ENCODE results near the gene GRAMD4.
A peak's percentile ranks its signal among the peaks of the same experiment; 100 is the strongest.

GRAMD4 gene

GRCh38 chr22:46625843-46626349 is 5.7 kb downstream of the GRAMD4 start:
- no peaks in the 10 kb centered on the region for H3K27me3 Mint-ChIP-seq (ENCODE audit: low read depth)
- H3K27ac Mint-ChIP-seq, result no peak overlapping the region
- no peaks in the 10 kb centered on the region for H3K9me3 Mint-ChIP-seq
- H3K36me3 Mint-ChIP-seq (ENCODE audit: low read depth), result no peaks in the 10 kb centered on the region
- H3K4me1 Mint-ChIP-seq, result no peaks in the 10 kb centered on the region
- H3K4me3 Mint-ChIP-seq, result no peak overlapping the region
- no peak for TF ChIP-seq CTCF (IDR thresholded peaks at IDR 0.05; ENCODE audit: unreplicated experiment in 3 of 3)

GRCh38 chr22:46626356-46626755 is 6.2 kb downstream of the GRAMD4 start:
- Mint-ChIP-seq H3K27me3 (ENCODE audit: low read depth) (no peaks in the 10 kb centered on the region), H3K4me3 (no peak overlapping the region), H3K4me1 (no peaks in the 10 kb centered on the region), H3K27ac (no peak overlapping the region), H3K36me3 (ENCODE audit: low read depth) (no peaks in the 10 kb centered on the region), H3K9me3 (no peaks in the 10 kb centered on the region)
- TF ChIP-seq CTCF (IDR thresholded peaks at IDR 0.05; ENCODE audit: unreplicated experiment in 3 of 3), result no peak

GRCh38 chr22:46626911-46627805 is 7.0 kb downstream of the GRAMD4 start:
- Mint-ChIP-seq H3K27ac (peak overlapping the region in 2 of 3 experiments; percentile 74 to 79), H3K36me3 (ENCODE audit: low read depth) (no peaks in the 10 kb centered on the region), H3K27me3 (ENCODE audit: low read depth) (no peaks in the 10 kb centered on the region), H3K4me3 (no peak overlapping the region), H3K9me3 (no peaks in the 10 kb centered on the region), H3K4me1 (no peaks in the 10 kb centered on the region)
- TF ChIP-seq CTCF (IDR thresholded peaks at IDR 0.05; ENCODE audit: unreplicated experiment in 3 of 3), result no peak

GRCh38 chr22:46627806-46628482 is 7.8 kb downstream of the GRAMD4 start:
- H3K4me3 Mint-ChIP-seq, result no peak overlapping the region
- H3K27ac Mint-ChIP-seq, result peak overlapping the region in 2 of 3 experiments; percentile 21 to 74
- no peaks in the 10 kb centered on the region for H3K9me3 Mint-ChIP-seq
- H3K27me3 Mint-ChIP-seq (ENCODE audit: low read depth), result no peaks in the 10 kb centered on the region
- H3K36me3 Mint-ChIP-seq (ENCODE audit: low read depth), result no peaks in the 10 kb centered on the region
- no peak for TF ChIP-seq CTCF (IDR thresholded peaks at IDR 0.05; ENCODE audit: unreplicated experiment in 3 of 3)
- H3K4me1 Mint-ChIP-seq, result no peaks in the 10 kb centered on the region

- no peaks in the 10 kb centered on the region for H3K36me3 Mint-ChIP-seq (ENCODE audit: low read depth)
- H3K9me3 Mint-ChIP-seq, result no peaks in the 10 kb centered on the region
- no peak overlapping the region for H3K4me3 Mint-ChIP-seq
- H3K27me3 Mint-ChIP-seq (ENCODE audit: low read depth), result no peaks in the 10 kb centered on the region
- no peaks in the 10 kb centered on the region for H3K4me1 Mint-ChIP-seq
- peak overlapping the region in 1 of 3 experiments; percentile 53 for H3K27ac Mint-ChIP-seq
- no peak for TF ChIP-seq CTCF (IDR thresholded peaks at IDR 0.05; ENCODE audit: unreplicated experiment in 3 of 3)
Observed at GRCh38 chr22:46628756-46629155, 8.6 kb downstream of the GRAMD4 start.

Data from nephron (organoid).